ENCODE results near the gene MTERF4.
"Not testable (repeated sequence)": the region's sequence is repeated elsewhere in the genome, so short reads cannot be mapped to it uniquely, and the experiment has no call there.

MTERF4 gene

DNA sequence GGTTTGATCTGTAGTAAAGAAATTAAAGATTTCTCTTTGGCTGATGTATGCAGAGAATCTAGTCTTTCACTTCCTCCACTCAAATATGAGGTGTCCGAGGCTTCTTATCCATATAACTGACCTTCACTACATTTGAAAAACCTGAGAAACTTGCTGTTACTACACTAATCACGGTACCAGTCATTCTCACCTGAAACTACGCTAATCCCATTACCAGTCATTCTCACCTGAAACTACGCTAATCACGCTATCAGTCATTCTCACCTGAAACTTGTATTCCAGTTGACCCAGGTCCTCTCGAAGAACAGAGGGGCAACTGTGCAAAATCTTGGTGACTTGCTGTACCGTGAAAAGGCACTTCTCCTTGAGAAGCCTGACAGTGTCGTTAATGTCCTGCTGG lies 5.1 kb downstream of the MTERF4 start:
- Histone ChIP-seq H3K4me1 (ENCODE audit: control insufficient read depth, insufficient read depth, low read length) (peaks cover 6% of the 10 kb centered on the region), H3K4me3 (ENCODE audit: low read length) (no peak overlapping the region), H3K9me3 (ENCODE audit: control insufficient read depth, insufficient read depth, low read length) (no peaks in the 10 kb centered on the region), H3K27me3 (ENCODE audit: control insufficient read depth, insufficient read depth, low read length) (no peaks in the 10 kb centered on the region), H3K27ac (ENCODE audit: low read length) (no peak overlapping the region), H3K36me3 (ENCODE audit: control insufficient read depth, insufficient read depth, low read length) (peaks cover 5% of the 10 kb centered on the region)
- DNase-seq (ENCODE audit: low read depth, low spot score): no peak
- no CpG with 5 or more reads among the region's 8 CpGs for WGBS (ENCODE audit: insufficient coverage, insufficient read length)

DNA sequence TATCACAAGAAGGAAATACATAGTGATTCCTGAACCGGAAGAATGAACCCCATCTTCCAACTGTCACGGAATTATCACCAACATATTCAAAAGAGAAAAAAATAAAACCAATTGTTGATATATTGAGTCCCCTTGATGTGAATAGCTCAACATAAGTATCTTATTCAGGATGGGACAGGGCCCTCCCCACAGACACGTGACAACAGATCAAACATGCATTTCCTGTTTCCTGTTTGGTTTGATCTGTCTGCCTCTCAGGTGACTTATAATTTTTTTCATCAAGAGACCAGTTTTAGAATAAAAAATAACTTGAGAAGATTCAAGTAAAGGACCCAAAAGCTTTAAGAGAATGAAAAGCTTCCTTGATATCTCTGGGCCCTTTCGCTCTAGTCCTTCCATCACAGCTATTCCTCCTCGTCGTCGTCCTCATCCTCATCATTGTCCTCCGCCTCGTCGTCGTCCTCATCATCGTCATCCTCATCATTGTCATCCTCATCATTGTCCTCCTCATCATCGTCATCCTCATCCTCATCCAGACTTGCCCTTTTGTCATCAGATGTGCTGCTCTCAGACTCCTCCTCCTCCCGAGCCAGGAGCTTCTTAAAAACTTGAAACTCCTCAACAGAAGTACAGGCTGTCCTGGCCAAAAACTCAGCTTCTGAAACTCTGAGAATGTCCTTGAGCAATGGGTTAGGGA lies 6.3 kb downstream of the MTERF4 start:
- Histone ChIP-seq H3K9me3 (ENCODE audit: control insufficient read depth, insufficient read depth, low read length) (no peaks in the 10 kb centered on the region), H3K27me3 (ENCODE audit: control insufficient read depth, insufficient read depth, low read length) (no peaks in the 10 kb centered on the region), H3K4me3 (ENCODE audit: low read length) (no peak overlapping the region), H3K27ac (ENCODE audit: low read length) (no peak overlapping the region), H3K4me1 (ENCODE audit: control insufficient read depth, insufficient read depth, low read length) (peaks cover 3% of the 10 kb centered on the region), H3K36me3 (ENCODE audit: control insufficient read depth, insufficient read depth, low read length) (peaks cover 8% of the 10 kb centered on the region)
- WGBS (ENCODE audit: insufficient coverage, insufficient read length): 100% methylated on average over 9 of the region's 14 CpGs
- no peak for DNase-seq (ENCODE audit: low read depth, low spot score)

DNA sequence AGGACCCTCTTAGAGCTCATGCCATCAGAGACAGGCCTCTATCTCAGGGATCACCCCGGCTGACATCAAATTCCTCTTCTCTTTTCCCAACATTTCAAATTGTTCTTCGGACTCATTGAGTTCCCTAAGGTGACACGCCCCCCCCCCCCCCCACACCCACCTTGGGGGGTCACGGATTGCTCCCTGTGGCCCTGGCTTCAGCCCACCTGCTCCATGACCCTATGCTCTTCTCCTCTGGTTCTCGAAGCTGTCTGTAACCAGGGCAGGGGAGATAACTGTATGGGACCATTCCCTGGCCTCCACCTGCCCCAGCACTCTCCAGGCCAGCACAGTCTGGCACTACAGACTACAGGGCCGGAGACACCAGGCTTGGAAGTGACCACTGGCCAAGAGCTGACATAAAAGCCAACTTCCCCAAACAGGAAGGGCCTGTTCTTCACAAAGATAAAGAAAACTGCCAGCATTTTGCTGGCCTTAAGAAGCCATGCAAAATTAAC lies 7.1 kb downstream of the MTERF4 start:
- Histone ChIP-seq H3K9me3 (ENCODE audit: control insufficient read depth, insufficient read depth, low read length) (no peaks in the 10 kb centered on the region), H3K4me3 (ENCODE audit: low read length) (no peak overlapping the region), H3K4me1 (ENCODE audit: control insufficient read depth, insufficient read depth, low read length) (peaks cover 3% of the 10 kb centered on the region), H3K27ac (ENCODE audit: low read length) (no peak overlapping the region), H3K27me3 (ENCODE audit: control insufficient read depth, insufficient read depth, low read length) (no peaks in the 10 kb centered on the region), H3K36me3 (ENCODE audit: control insufficient read depth, insufficient read depth, low read length) (peaks cover 8% of the 10 kb centered on the region)
- no peak for DNase-seq (ENCODE audit: low read depth, low spot score)
- WGBS (ENCODE audit: insufficient coverage, insufficient read length): no CpG with 5 or more reads among the region's 6 CpGs

DNA sequence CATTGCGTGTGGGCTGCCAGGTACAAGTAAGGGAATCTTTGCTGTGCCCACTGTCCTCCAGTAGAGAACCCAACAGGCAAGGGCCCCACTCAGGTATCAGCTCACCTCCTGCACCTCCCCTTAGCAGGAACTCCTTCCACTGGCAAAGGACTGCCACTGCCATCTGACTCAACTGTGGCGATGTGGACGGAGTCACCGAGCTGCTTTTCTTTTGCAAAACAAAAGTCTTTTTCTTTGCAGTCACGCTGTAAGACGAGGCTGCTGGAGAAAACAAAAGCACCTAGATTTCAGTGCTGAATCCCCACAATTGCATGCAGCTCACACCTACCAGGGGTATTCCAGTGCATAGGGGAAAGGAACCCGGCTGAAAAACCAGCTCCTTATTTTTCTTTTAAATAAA lies 7.9 kb downstream of the MTERF4 start:
- Histone ChIP-seq H3K4me3 (ENCODE audit: low read length) (no peak overlapping the region), H3K27ac (ENCODE audit: low read length) (no peak overlapping the region), H3K36me3 (ENCODE audit: control insufficient read depth, insufficient read depth, low read length) (peaks cover 8% of the 10 kb centered on the region), H3K9me3 (ENCODE audit: control insufficient read depth, insufficient read depth, low read length) (no peaks in the 10 kb centered on the region), H3K4me1 (ENCODE audit: control insufficient read depth, insufficient read depth, low read length) (peaks cover 3% of the 10 kb centered on the region), H3K27me3 (ENCODE audit: control insufficient read depth, insufficient read depth, low read length) (no peaks in the 10 kb centered on the region)
- no peak for DNase-seq (ENCODE audit: low read depth, low spot score)
- no CpG with 5 or more reads among the region's 7 CpGs for WGBS (ENCODE audit: insufficient coverage, insufficient read length)

DNA sequence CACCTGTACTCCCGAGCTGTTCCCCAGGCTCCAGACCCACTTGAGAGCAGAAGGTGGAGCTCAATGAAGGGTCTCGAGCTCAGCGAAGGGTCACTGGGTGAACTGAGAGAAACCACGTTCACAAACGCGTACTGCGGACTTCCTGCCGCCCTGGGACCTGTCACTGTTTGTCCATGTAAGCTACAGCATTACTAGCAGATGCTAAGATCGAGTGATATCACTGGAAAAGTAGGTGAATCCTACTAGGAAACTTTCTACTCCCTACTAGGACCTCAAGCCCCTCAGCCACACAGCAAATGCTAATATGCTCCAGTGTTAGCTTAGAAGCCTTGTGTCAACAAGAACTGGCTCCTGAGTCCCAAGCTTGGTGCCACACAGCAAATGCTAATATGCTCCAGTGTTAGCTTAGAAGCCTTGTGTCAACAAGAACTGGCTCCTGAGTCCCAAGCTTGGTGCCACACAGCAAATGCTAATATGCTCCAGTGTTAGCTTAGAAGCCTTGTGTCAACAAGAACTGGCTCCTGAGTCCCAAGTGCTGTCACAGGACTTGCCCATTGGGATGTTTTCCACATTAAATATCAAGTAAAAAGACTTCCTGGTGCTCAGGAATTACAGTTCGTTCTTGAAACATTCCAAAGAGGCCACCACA lies 8.8 kb downstream of the MTERF4 start:
- H3K27ac ChIP-seq (ENCODE audit: low read length); H3K4me3 ChIP-seq (ENCODE audit: low read length); H3K9me3 ChIP-seq (ENCODE audit: control insufficient read depth, insufficient read depth, low read length); DNase-seq (ENCODE audit: low read depth, low spot score); H3K27me3 ChIP-seq (ENCODE audit: control insufficient read depth, insufficient read depth, low read length); H3K4me1 ChIP-seq (ENCODE audit: control insufficient read depth, insufficient read depth, low read length): not testable (repeated sequence)
- H3K36me3 ChIP-seq (ENCODE audit: control insufficient read depth, insufficient read depth, low read length): peaks cover 12% of the 10 kb centered on the region
- WGBS (ENCODE audit: insufficient coverage, insufficient read length): no CpG with 5 or more reads among the region's 10 CpGs

DNA sequence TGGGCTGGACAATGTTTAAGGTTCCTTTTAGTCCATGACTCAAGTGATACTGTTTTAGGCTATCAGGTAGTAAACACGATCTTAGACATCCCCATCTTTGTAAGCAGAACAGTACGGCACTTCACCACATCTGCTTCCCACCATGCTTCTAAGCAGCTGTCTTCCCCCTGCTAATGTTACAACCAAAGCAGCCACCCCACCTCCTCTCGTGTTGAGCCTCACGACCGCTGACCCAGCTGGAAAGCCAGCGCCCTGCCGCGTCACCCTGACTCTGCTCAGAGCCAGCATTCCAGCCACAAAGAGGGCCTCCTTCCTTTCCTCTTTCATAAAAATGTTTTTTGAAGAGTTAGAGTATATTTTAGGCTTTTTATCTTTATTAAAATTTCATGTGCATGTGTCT lies 9.4 kb downstream of the MTERF4 start:
- Histone ChIP-seq H3K9me3 (ENCODE audit: control insufficient read depth, insufficient read depth, low read length) (no peaks in the 10 kb centered on the region), H3K4me3 (ENCODE audit: low read length) (no peak overlapping the region), H3K4me1 (ENCODE audit: control insufficient read depth, insufficient read depth, low read length) (peaks cover 3% of the 10 kb centered on the region), H3K27me3 (ENCODE audit: control insufficient read depth, insufficient read depth, low read length) (no peaks in the 10 kb centered on the region), H3K36me3 (ENCODE audit: control insufficient read depth, insufficient read depth, low read length) (peaks cover 18% of the 10 kb centered on the region), H3K27ac (ENCODE audit: low read length) (no peak overlapping the region)
- WGBS (ENCODE audit: insufficient coverage, insufficient read length): no CpG with 5 or more reads among the region's 8 CpGs
- no peak for DNase-seq (ENCODE audit: low read depth, low spot score)

DNA sequence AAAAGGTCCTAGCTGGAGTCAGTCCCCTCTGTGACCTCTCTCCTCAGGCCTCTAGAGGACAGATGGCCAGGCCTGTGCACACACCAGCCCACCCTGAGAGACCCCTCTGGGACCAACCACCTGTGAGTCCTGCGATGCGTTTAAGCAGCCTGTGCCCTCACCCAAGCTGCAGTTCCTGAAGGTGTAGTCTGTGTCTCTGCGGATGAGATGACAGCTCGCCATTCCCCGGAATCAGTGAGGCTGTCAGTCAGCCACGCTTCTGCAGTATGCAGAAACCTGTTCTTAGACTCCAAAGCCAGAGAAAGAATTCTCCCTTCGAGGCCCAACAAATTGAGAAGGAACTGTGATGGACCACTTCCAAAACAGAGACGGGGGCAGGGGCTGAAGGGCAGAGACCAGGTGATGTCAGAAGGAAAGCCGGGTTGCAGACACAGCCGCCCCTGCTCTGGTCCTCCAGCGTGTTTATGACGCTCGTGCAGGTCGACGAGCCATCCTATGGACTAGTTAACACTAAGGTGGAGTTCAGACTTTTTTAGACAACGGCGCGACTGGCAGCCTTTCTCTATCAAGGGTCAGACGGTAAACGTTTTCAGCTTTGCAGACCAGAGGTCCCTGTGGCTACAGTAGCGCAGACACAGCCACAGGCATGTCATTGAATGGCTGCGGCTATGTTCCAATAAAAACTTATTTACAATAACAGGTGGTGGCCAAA lies 10.2 kb downstream of the MTERF4 start:
- no CpG with 5 or more reads among the region's 22 CpGs for WGBS (ENCODE audit: insufficient coverage, insufficient read length)
- Histone ChIP-seq H3K27me3 (ENCODE audit: control insufficient read depth, insufficient read depth, low read length) (no peaks in the 10 kb centered on the region), H3K27ac (ENCODE audit: low read length) (no peak overlapping the region), H3K4me3 (ENCODE audit: low read length) (no peak overlapping the region), H3K9me3 (ENCODE audit: control insufficient read depth, insufficient read depth, low read length) (no peaks in the 10 kb centered on the region), H3K36me3 (ENCODE audit: control insufficient read depth, insufficient read depth, low read length) (peaks cover 21% of the 10 kb centered on the region), H3K4me1 (ENCODE audit: control insufficient read depth, insufficient read depth, low read length) (peaks cover 3% of the 10 kb centered on the region)
- DNase-seq (ENCODE audit: low read depth, low spot score): no peak

DNA sequence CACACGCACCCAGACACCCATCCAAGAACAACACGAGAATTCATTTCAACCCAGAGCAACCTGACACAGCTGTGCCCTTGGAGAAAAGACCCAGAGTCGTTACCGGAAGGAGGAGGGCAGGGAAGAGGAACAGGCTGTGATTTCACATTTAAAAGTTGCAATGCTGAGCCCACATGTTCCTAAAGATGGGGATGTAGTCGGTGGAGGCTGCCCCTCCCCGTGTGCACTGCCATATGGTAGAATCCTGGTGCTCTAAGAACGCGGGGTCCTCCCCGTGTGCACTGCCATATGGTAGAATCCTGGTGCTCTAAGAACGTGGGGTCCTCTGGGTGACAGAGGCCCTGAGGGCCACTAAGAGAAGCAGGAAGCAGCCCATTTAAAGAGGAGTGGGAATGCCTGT lies 10.9 kb downstream of the MTERF4 start:
- no peaks in the 10 kb centered on the region for H3K27me3 ChIP-seq (ENCODE audit: control insufficient read depth, insufficient read depth, low read length)
- no peaks in the 10 kb centered on the region for H3K9me3 ChIP-seq (ENCODE audit: control insufficient read depth, insufficient read depth, low read length)
- no CpG with 5 or more reads among the region's 10 CpGs for WGBS (ENCODE audit: insufficient coverage, insufficient read length)
- H3K4me3 ChIP-seq (ENCODE audit: low read length): no peak overlapping the region
- peaks cover 21% of the 10 kb centered on the region for H3K36me3 ChIP-seq (ENCODE audit: control insufficient read depth, insufficient read depth, low read length)
- no peak for DNase-seq (ENCODE audit: low read depth, low spot score)
- no peak overlapping the region for H3K27ac ChIP-seq (ENCODE audit: low read length)
- peaks cover 3% of the 10 kb centered on the region for H3K4me1 ChIP-seq (ENCODE audit: control insufficient read depth, insufficient read depth, low read length)

DNA sequence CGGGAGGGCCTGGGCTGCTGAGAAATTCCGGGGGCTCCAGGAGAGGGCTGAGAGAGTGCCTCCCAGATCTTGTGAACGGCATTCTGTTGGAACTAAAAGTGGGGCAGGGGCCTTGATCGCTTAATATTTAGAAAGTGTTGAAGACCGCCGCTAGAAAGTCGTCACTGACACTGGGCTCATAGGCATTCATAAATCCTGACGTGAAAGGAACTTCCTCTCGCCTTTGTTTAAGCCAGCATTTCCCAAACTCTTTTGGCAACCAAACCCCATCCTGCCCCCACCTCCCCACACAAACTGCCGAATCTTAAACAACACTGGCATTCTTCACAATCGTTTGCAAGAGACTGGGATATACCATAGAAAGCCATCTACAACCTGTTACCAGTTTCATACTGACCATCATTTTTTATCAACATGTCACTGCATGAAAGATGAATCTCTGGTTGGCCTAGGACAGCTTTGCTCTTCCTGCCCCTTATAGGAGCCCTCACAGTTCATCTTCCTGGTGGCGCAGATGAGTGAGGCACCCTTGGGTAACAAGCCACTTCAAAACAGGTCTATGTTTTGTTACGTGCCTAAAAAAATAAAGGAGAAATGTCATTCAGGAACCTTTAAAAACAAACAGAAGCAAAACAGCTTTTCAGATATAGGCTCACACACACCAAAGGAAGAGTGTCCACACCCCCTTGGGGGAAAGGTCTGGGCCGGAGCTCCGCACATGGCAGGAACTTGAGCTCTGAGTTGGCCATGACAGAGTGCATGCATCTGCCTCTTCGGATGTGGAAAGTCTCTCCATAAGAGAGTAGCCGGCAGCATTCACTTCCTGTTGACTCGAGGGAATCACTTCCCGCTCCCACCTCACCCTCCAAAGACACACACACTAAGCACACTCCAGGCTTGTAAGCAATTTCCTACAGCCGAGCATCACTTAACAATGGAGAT lies 13.0 kb downstream of the MTERF4 start:
- peaks cover 19% of the 10 kb centered on the region for H3K36me3 ChIP-seq (ENCODE audit: control insufficient read depth, insufficient read depth, low read length)
- H3K27ac ChIP-seq (ENCODE audit: low read length): no peak overlapping the region
- H3K27me3 ChIP-seq (ENCODE audit: control insufficient read depth, insufficient read depth, low read length): no peaks in the 10 kb centered on the region
- H3K4me3 ChIP-seq (ENCODE audit: low read length): no peak overlapping the region
- no CpG with 5 or more reads among the region's 20 CpGs for WGBS (ENCODE audit: insufficient coverage, insufficient read length)
- no peaks in the 10 kb centered on the region for H3K4me1 ChIP-seq (ENCODE audit: control insufficient read depth, insufficient read depth, low read length)
- no peak for DNase-seq (ENCODE audit: low read depth, low spot score)
- H3K9me3 ChIP-seq (ENCODE audit: control insufficient read depth, insufficient read depth, low read length): no peaks in the 10 kb centered on the region

DNA sequence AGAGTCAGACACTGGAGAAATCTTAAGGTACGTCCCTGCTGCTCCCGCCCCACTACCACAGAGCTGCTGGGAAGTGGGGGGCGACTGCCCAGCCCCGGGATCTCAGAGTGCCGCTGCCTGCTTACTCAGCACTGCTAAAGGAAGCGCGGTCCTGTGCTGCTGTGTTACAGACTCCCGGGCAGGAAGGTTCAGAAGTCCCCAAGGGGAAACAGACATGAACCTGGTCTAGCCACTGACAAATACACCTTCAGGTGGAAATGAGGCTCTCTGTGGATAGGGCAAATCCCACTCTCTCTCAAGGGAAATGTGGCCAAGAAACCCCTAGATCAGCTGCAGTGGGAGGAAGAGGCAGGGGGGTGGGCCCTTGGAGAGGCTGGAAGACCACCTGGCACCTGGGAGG lies 13.7 kb downstream of the MTERF4 start:
- Histone ChIP-seq H3K4me1 (ENCODE audit: control insufficient read depth, insufficient read depth, low read length) (no peaks in the 10 kb centered on the region), H3K27me3 (ENCODE audit: control insufficient read depth, insufficient read depth, low read length) (no peaks in the 10 kb centered on the region), H3K9me3 (ENCODE audit: control insufficient read depth, insufficient read depth, low read length) (no peaks in the 10 kb centered on the region), H3K36me3 (ENCODE audit: control insufficient read depth, insufficient read depth, low read length) (peaks cover 19% of the 10 kb centered on the region), H3K27ac (ENCODE audit: low read length) (no peak overlapping the region), H3K4me3 (ENCODE audit: low read length) (no peak overlapping the region)
- no peak for DNase-seq (ENCODE audit: low read depth, low spot score)
- no CpG with 5 or more reads among the region's 8 CpGs for WGBS (ENCODE audit: insufficient coverage, insufficient read length)

Measured in iPS DF 6.9 (cell line).